ENCODE measurements around the gene NEUROD4. TPM values are rescaled to one million over a fixed set of nuclear protein-coding genes. Genes with fewer than 3 reads are reported as not detected.

Gene NEUROD4
- total and polyA plus RNA-seq, 2 experiments from 2014 or later, result 0.07 to 0.13 TPM

- TF ChIP-seq, protein P1, sequence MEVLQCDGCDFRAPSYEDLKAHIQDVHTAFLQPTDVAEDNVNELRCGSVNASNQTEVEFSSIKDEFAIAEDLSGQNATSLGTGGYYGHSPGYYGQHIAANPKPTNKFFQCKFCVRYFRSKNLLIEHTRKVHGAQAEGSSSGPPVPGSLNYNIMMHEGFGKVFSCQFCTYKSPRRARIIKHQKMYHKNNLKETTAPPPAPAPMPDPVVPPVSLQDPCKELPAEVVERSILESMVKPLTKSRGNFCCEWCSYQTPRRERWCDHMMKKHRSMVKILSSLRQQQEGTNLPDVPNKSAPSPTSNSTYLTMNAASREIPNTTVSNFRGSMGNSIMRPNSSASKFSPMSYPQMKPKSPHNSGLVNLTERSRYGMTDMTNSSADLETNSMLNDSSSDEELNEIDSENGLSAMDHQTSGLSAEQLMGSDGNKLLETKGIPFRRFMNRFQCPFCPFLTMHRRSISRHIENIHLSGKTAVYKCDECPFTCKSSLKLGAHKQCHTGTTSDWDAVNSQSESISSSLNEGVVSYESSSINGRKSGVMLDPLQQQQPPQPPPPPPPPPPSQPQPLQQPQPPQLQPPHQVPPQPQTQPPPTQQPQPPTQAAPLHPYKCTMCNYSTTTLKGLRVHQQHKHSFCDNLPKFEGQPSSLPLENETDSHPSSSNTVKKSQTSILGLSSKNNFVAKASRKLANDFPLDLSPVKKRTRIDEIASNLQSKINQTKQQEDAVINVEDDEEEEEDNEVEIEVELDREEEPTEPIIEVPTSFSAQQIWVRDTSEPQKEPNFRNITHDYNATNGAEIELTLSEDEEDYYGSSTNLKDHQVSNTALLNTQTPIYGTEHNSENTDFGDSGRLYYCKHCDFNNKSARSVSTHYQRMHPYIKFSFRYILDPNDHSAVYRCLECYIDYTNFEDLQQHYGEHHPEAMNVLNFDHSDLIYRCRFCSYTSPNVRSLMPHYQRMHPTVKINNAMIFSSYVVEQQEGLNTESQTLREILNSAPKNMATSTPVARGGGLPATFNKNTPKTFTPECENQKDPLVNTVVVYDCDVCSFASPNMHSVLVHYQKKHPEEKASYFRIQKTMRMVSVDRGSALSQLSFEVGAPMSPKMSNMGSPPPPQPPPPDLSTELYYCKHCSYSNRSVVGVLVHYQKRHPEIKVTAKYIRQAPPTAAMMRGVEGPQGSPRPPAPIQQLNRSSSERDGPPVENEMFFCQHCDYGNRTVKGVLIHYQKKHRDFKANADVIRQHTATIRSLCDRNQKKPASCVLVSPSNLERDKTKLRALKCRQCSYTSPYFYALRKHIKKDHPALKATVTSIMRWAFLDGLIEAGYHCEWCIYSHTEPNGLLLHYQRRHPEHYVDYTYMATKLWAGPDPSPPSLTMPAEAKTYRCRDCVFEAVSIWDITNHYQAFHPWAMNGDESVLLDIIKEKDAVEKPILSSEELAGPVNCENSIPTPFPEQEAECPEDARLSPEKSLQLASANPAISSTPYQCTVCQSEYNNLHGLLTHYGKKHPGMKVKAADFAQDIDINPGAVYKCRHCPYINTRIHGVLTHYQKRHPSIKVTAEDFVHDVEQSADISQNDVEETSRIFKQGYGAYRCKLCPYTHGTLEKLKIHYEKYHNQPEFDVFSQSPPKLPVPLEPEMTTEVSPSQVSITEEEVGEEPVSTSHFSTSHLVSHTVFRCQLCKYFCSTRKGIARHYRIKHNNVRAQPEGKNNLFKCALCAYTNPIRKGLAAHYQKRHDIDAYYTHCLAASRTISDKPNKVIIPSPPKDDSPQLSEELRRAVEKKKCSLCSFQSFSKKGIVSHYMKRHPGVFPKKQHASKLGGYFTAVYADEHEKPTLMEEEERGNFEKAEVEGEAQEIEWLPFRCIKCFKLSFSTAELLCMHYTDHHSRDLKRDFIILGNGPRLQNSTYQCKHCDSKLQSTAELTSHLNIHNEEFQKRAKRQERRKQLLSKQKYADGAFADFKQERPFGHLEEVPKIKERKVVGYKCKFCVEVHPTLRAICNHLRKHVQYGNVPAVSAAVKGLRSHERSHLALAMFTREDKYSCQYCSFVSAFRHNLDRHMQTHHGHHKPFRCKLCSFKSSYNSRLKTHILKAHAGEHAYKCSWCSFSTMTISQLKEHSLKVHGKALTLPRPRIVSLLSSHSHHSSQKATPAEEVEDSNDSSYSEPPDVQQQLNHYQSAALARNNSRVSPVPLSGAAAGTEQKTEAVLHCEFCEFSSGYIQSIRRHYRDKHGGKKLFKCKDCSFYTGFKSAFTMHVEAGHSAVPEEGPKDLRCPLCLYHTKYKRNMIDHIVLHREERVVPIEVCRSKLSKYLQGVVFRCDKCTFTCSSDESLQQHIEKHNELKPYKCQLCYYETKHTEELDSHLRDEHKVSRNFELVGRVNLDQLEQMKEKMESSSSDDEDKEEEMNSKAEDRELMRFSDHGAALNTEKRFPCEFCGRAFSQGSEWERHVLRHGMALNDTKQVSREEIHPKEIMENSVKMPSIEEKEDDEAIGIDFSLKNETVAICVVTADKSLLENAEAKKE (CRISPR knock-in tag; IDR thresholded peaks at IDR 0.05), result no peak
- no peak for TF ChIP-seq STAT1 (IDR thresholded peaks at IDR 0.05; ENCODE audit: unreplicated experiment)
- TF ChIP-seq JUNB (IDR thresholded peaks at IDR 0.05; ENCODE audit: unreplicated experiment), result no peak
Observed at GRCh38 chr12:55068416-55069010, 48.7 kb downstream of the NEUROD4 start (continued).

GRCh38 chr12:55072083-55072482 lies 52.3 kb downstream of the NEUROD4 start:
- Mint-ChIP-seq H3K27ac (no peak overlapping the region), H3K9me3 (no peaks in the 10 kb centered on the region), H3K4me1 (peaks cover 9% of the 10 kb centered on the region), H3K4me3 (no peak overlapping the region), H3K36me3 (ENCODE audit: low read depth) (no peaks in the 10 kb centered on the region), H3K27me3 (ENCODE audit: insufficient read depth, low read depth, poor library complexity) (peaks cover 3% of the 10 kb centered on the region)
- Histone ChIP-seq H3K4me1 (ENCODE audit: insufficient read depth) (no peaks in the 10 kb centered on the region), H3F3A (replicated peaks; ENCODE audit: low read depth) (no peaks in the 10 kb centered on the region), H3K36me3 (ENCODE audit: insufficient read depth) (no peaks in the 10 kb centered on the region), H3K27me3 (ENCODE audit: insufficient read depth) (no peaks in the 10 kb centered on the region), H3K9me2 (ENCODE audit: insufficient read depth) (no peaks in the 10 kb centered on the region), H3K79me2 (replicated peaks; ENCODE audit: insufficient read depth) (no peaks in the 10 kb centered on the region), H3K4me2 (no peak overlapping the region), H2AFZ (no peak overlapping the region), H3K27ac (ENCODE audit: low read depth) (no peak overlapping the region), H3K4me3 (no peak overlapping the region), H4K20me1 (replicated peaks; ENCODE audit: insufficient read depth) (no peaks in the 10 kb centered on the region)
- DNase-seq (ENCODE audit: low spot score) (peak; percentile 78), ATAC-seq (peak; percentile 83)
- no peak for TF ChIP-seq REST (IDR thresholded peaks at IDR 0.05; ENCODE audit: unreplicated experiment)
- TF ChIP-seq, protein P2, sequence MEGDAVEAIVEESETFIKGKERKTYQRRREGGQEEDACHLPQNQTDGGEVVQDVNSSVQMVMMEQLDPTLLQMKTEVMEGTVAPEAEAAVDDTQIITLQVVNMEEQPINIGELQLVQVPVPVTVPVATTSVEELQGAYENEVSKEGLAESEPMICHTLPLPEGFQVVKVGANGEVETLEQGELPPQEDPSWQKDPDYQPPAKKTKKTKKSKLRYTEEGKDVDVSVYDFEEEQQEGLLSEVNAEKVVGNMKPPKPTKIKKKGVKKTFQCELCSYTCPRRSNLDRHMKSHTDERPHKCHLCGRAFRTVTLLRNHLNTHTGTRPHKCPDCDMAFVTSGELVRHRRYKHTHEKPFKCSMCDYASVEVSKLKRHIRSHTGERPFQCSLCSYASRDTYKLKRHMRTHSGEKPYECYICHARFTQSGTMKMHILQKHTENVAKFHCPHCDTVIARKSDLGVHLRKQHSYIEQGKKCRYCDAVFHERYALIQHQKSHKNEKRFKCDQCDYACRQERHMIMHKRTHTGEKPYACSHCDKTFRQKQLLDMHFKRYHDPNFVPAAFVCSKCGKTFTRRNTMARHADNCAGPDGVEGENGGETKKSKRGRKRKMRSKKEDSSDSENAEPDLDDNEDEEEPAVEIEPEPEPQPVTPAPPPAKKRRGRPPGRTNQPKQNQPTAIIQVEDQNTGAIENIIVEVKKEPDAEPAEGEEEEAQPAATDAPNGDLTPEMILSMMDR (conservative IDR thresholded peaks at IDR 0.05; ENCODE audit: low read depth in 2 of 2), result peak; percentile 80 to 94
